Stimulated activated CD4-positive, alpha-beta T cell treated with anti-CD3 and anti-CD28 coated beads, Interleukin-12 subunit alpha, Interleukin-12 subunit beta, amount 100 ng/mL, for 24 hours (primary cell): ENCODE results near the gene DVL1.

ENCODE experiments used
- DNase-seq, 2 experiments: peaks; one replicate each; pipeline ENCODE4 v3.0.0-alpha.2; 2020; ENCODE audit warnings: low read depth in 2 of 2

Gene DVL1

DNA sequence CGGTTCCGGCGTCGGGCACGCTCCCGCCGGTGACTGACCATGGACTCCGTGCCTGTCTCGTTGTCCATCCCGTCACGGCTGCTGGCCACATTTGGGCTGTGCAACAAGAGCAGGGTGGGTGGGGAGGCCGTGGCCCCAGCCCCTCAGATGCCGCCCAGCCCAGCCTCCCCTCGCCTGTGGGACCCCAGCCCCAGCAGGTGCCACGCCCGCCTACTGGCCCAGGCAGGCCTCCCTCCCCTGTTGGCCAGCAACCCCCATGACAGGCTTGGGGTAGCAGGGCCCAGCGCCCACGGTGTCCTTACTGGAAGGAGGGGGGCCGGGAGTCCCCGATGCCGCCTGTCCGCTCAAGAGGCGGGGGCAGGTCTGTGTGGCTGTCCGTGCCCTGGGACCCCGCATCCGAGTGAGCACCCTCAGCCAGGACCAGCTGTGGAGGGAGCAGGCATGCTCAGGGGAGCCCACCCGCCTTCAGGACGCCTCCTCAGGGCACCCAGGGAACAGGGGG, 7.1 kb downstream of the DVL1 start:
- no peak for DNase-seq

GRCh38 chr1:1341549-1342021, 7.6 kb downstream of the DVL1 start:
- DNase-seq = no peak

GRCh38 chr1:1340791-1341548, 8.2 kb downstream of the DVL1 start:
- no peak for DNase-seq

- no peak for DNase-seq
Measured at GRCh38 chr1:1340185-1340584, 9.0 kb downstream of the DVL1 start.

GRCh38 chr1:1338278-1338677, 10.9 kb downstream of the DVL1 start:
- DNase-seq = no peak

DNA sequence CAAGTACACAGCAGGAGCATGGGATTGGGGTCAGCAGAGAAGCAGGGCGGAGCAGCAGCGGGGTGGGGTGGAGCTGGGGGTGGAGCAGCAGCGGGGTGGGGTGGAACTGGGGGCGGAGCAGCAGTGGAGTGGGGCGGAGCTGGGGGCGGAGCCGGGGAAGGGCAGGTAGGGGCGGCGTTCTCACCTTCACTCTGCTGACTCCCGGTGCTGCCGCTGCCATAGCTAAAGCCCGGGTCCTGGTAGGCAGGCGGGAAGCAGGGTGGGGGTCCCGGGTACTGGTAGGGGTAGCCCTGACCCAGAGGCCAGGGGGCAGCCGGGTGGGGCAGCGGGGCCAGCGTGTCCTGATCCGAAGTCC, 11.4 kb downstream of the DVL1 start:
- peak in 1 of 2 experiments; percentile 38 for DNase-seq

DNA sequence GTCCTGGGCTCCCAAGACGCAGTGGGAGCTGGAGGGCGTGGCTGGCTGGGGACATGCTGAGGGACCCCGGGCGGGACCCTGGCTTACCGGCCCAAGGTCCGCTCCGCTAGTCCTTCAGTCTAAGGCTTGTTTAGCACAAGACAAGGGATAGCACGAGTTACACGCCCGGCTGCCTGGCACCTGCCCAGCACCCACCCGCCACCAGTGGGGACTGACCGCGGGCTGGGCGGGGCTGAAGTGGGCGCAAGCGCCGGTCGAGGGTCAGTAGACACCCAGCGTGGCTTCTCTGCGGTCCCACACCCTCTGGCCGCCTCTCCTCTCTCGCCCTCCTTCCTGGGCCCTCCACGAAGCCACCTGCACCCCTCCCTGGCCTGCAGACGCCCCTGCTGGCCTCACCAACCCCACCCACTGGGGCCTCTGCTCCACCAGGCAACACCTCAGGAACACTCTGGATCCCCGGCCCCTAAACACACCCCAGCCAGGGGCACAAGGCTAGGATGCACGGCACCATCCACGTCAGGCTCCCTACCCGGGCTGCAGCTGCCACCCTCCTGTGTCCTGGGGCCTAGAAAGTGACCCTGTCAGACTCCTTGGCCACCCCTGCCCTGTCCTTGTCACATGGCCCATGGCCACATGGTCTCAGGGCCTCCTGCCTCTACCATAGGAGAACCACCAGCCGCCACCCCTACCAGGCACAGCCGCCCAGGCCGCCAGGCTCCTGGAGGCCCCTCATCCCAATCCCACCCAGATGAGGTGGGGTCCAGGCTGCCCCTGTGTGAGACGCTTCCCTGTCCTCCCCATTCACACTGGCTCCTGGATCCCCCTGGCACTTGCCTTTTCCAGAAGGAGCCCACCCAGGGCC, 12.1 kb downstream of the DVL1 start:
- DNase-seq = no peak

DNA sequence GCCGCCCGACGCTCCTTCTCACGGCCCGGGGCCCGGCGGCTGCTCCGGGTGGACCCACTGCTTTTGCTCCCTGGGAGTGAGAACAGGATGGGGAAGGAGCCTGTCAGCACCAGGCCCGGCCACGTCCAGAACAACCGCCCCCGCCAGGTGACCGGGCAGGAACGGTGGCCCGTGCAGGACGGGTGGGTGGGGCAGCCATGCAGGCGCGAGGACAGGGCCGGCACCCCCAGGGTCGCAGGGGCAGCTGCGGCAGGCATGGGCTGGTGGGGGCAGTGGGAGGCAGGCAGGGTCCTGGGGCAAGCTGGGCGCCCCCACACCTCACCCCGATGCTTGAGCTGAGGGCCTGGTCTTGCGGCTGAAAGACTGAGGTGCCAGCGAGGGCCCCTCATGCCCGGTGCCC, 12.8 kb downstream of the DVL1 start:
- no peak for DNase-seq

- DNase-seq = no peak
Measured at GRCh38 chr1:1335792-1336248, 13.4 kb downstream of the DVL1 start.

GRCh38 chr1:1335283-1335682, 13.9 kb downstream of the DVL1 start:
- no peak for DNase-seq

DNA sequence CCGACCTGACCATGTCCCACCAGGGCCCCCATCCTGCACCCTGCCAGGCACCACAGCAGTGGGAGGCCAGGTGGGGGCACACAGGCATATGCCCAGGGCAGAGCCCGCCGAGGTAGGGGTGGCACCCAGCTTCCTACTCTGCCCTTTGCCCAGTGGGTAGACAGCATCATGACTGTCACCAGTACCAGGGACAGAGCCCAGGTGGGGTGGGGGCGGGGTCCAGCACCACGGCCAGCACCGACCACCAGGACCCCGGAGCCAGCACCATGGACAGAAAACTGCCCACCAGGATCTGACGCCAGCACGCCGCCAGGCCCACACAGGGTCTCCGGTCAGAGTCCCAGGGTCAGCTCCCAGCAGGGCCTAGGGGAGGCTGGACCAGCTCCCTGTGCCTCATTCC, 14.4 kb downstream of the DVL1 start:
- no peak for DNase-seq

- no peak for DNase-seq
Measured at GRCh38 chr1:1333551-1334241, 15.5 kb downstream of the DVL1 start.

GRCh38 chr1:1332774-1333480, 16.3 kb downstream of the DVL1 start:
- no peak for DNase-seq

GRCh38 chr1:1332031-1332755, 17.0 kb downstream of the DVL1 start:
- no peak for DNase-seq

- no peak for DNase-seq
Measured at GRCh38 chr1:1331068-1331965, 17.9 kb downstream of the DVL1 start, which contains the start of gene TAS1R3. TSS of gene TAS1R3 (plus strand) at chr1:1331280. CDS start at chr1:1331346, 66 bp downstream.

GRCh38 chr1:1330366-1331067, 18.7 kb downstream of the DVL1 start:
- no peak for DNase-seq

DNA sequence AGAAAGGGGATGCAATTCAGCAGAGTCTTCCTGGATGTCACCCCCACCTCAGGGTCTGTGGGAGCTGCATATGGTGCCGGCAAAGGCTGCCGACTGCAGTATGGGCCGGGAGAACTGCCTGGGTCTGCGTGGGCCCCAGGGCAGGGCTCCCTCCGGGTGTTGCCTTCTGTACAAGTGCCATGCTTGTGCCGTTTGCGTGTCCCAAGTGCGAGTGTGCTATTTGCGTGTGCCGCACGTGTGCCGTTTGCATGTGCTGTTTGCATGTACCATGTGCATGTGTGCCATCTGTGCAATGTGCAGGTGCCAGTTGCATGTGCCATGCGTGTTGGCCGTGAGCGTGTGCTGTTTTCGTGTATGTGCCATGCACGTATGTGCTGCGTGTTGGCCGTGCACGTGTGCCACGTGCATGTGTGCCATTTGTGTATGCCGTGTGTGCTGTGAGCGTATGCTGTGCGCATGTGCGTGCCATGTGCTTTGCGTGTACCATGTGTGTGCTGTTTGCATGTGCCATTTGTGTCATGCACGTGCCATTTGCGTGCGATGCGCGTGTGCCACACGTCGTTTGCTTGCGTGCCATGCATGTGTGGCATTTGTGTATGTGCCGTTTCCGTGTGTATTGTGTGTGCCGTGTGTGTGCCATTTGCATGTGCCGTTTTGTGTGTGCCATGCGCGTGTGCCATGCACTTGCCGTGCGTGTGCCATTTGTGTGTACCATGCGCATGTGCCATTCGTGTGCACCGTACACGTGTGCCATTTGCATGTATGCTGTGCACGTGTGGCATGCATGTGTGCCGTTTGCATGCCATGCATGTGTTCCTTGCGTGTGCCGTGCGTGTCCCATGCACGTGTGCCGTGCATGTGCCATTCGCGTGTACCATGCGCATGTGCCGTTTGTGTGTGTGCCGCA, 19.7 kb downstream of the DVL1 start:
- DNase-seq = no peak

DNA sequence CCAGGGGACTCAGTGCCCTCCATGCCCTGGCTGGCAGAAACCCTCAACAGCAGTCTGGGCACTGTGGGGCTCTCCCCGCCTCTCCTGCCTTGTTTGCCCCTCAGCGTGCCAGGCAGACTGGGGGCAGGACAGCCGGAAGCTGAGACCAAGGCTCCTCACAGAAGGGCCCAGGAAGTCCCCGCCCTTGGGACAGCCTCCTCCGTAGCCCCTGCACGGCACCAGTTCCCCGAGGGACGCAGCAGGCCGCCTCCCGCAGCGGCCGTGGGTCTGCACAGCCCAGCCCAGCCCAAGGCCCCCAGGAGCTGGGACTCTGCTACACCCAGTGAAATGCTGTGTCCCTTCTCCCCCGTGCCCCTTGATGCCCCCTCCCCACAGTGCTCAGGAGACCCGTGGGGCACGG, 21.0 kb downstream of the DVL1 start:
- DNase-seq = no peak
